Sciatic nerve (tissue), 2 donors: ENCODE measurements around the gene MOCS1. TPM values are rescaled to one million over a fixed set of nuclear protein-coding genes. Genes with fewer than 3 reads are reported as not detected.
"Not testable (repeated sequence)": the region's sequence is repeated elsewhere in the genome, so short reads cannot be mapped to it uniquely, and the experiment has no call there.

ENCODE experiments used
- ATAC-seq: fragments of 200-7000 bp; cut with Tn5 transposase; one replicate; pipeline ENCODE4 v1.9.1; 2020; ENCODE audit warnings: mild to moderate bottlenecking, moderate library complexity
- DNase-seq: peaks from one replicate; pipeline ENCODE4 v3.0.0-alpha.2; 2020; ENCODE audit warnings: low spot score
- intact Hi-C: fragments of 100-400 bp; cut with DNase I; formaldehyde crosslinking; loops from one replicate; pipeline ENCODE4 v1.14.2; 2022
- total RNA-seq: library from RNA; stranded (reverse); fragmentation: NEBNext Ultra II Directional; extraction: Animal tissue kit (Norgen Biotek cat#: 25700); gene quantifications from one replicate; pipeline ENCODE4 v1.2.1, GENCODE V29; 2021
- donor health status: DM: no; HTN: no; CAD: no.
- donor health status: DM: no; HTN: no; CAD: no.

The MOCS1 gene
- 37.3 TPM for total RNA-seq

DNA sequence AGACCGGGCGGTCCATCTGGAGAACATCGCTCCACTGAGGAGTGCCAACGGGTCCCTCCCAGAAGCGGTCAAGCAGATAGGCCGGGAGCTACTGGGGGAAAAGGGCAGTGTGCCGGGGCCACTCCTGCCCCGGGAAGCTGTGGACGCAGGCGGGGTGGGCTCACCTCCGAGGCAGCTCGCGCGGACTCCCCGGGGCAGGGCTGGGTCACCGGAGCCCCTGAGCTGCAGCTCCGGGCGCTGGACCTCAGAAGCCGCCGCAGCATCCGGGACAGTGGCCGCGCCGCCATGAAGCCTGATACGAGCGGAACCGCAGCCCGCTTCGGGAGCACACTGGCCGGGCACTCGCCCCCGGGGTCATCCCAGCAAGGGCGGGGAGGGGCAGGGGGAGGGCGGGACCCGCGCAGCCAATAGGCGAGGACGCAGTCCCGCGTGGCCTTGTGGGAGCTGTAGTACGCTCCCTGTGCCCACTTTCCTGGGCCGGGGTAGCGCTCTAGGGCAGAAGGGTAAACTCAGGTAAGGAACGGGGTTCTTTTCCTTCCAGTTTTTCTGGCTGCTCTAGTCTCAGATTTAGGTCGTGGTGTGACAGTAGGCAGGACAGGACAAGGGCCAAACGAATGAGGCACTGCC, at the start of gene MOCS1:
Gene MOCS1, minus strand, starts transcription at position 332 of the 627 bp plus-strand sequence. Its CDS starts 45 bp downstream, at position 287.
- ATAC-seq (peak; percentile 97), DNase-seq (peak; percentile 92)
- intact Hi-C loops: no loop called here

DNA sequence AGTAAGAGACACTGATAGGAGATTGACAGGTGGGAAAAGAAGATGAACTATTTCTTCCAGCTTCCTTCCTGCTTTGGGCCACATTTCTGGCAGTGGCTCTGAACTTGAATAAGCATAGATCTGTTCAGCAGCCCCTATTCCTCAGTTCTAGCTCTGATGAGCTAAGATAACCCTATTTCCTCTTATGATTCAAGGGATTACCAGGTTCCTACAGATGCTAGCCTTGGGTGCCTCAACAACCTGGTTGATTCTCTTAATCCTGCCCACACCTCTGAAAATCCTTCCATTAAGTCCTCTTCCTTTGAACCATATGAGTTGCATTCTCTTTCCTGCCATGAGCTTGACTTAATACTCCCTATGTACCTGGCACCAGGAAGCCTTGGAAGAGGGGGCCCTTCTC, 49.8 kb upstream of the MOCS1 start:
- intact Hi-C loops: no loop called here

DNA sequence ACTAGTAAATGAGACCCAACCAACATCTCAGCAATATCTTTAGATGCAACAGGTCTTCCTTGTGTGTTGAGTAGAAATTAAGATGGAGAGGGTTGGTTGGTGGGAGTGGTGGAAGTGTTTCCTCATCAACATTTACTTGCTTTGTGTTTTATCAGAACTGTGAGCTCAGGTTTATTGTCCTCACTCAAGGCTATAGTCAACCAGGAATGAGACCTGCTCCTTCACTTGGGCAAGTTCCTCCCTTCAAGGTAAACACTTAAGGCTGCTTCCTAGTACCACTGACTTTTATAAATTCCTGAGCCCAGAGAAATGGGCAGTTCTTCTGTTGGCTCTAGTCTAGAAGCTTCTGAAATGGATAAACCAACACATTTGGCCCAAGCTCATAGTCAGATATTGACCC, 48.9 kb upstream of the MOCS1 start:
- no peak for DNase-seq
- intact Hi-C loops: no loop called here
- ATAC-seq: no peak

More for the DNA sequence above, 49.8 kb upstream of the MOCS1 start:
- DNase-seq (no peak), ATAC-seq (no peak)

DNA sequence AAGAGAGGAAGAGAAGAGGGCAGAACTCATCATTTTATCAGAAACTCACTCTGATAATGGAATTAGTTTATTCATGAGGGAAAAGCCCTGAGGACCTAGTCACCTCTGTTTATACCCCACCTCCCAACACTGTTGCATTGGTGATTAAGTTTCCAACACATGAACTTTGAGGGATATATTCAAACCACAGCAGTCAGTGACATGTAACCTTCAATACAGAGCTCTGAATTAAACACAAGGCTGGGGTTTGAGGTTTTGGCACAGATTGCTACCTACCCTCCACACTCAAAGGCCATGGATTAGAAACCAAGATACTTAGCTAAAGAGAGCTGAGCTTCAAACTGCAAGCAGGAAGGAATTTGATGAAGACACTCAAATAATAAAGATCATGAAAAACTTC, 48.5 kb upstream of the MOCS1 start:
- intact Hi-C loops: no loop called here
- ATAC-seq: no peak
- DNase-seq: no peak

DNA sequence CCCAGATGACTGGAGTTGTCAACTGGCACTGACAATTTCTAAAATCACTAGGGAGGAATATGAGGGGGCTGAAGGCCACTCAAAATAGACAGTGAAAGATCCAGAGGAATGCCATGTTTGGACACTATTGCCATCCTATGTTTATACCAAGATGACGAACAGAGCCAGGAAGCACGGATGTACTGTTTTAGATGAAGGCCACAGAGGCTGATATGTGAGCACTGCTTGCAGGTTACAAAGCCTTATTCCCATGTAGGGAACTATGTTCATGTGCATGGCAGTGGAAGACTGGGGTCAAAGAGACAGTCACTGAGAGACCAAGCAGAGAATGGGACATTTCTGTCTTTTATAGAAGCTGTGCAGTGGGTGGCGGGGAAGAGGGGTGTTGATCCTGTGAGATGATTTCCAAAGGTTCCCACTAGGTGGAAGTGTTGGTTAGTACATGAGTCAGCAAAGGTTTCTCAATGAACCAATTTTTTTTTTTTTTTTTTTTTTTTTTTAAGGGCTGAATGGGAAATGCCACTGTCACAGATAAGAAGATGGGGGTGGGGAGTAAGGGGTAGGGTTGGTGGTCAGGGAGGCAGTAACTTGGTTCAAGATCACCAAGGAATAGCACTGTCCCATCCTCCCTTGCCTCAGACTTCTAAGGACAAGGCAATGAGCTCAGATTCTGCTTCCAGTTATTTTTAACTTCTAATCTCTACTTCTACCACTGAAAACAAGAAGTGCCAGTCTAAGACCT, 46.7 kb upstream of the MOCS1 start:
- intact Hi-C loops: no loop called here
- ATAC-seq: peak; percentile 86
- no peak for DNase-seq

DNA sequence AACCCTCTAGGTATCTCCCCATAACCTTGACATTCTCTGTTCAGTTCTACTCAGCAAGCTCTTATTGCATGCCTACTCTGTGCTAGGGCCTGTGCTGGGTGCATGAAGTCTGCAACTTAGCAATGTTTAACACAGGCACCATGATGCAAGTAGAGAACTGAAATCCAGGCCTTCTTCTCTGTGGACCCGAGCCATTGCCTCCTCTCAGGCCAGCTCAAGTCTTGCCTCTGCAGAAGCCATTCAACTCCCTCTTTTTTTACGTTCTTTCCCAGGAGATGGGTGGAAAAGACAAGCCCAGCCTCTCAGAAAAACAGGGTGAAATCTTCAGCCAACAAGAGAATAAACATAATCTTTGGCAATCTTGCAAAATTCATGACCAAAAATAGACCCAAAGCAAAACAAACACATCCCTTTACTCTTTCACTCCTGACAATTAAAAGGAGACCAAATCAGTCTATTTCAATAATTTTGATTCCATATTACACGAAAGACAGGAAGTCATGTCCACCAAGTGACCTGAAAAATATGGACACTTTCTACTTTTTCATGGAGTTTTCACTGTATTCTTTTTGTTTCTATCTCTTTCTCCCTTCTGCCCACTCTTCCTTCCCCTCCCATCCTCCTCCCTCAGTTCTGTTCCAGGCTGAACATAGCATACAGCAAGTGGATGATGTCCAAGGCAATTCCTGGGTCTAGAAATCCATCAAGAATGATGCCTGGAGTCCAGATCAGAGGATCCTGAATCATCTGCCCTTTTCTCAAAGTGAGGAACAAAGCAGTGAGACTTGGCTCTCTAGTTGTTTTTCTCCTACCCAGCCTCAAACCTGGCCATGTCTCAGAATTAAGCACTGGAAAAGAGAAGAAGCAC, 45.4 kb upstream of the MOCS1 start:
- no peak for DNase-seq

DNA sequence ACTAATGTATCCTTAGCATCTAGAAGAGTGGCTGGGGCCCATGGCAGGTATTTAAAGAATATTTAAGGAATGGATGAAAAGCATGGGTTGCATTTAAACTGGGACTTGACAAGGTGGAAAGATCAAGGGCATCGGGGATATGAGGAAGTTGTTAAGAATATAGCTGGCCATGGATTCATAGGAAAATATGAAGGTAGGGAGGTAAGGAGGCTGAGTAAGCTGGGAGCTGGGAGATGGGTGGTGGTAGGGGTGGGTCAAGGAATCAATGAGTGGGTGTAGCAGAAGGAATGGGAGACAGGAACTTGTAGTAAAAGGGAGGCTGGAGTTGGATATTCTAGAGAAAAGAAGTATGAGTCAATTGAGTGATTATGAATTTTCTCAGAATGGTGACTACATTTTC, 44.0 kb upstream of the MOCS1 start:
- DNase-seq: no peak

More for the DNA sequence above, 45.4 kb upstream of the MOCS1 start:
- intact Hi-C loops: no loop called here
- peak; percentile 78 for ATAC-seq

DNA sequence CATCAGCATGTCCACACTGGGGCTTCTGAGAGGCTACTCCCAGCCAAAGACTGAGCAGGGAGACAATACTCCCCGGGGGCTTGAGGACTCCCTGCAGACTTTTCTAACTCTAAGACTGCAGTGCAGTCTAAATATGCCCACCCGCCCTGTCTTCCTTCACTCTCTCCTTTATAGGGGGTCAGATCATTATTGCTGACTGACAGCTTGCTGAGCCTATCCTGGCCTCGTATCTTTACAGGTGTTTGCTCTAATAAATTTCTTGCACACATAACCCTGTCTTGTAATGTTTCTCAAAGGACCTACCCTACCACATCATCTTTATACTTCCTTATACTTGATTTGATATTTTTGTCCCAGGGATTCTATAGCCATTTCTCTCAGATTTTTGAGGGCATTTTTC, 39.4 kb upstream of the MOCS1 start:
- intact Hi-C loops: no loop called here
- DNase-seq (no peak), ATAC-seq (no peak)

More for the DNA sequence above, 44.0 kb upstream of the MOCS1 start:
- intact Hi-C loops: no loop called here
- ATAC-seq: no peak

DNA sequence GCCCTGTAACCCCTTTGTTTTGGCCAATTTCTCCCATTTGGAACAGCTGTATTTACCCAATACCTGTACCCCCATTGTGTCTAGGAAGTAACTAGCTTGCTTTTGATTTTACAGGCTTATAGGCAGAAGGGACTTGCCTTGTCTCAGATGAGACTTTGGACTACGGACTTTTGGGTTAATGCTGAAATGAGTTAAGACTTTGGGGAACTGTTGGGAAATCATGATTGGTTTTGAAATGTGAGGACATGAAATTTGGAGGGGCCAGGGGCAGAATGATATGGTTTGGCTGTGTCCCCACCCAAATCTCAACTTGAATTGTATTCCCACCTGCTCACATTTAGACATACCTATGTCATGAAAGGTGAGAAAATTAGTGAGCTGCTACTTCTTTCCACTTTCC, 38.5 kb upstream of the MOCS1 start:
- DNase-seq, ATAC-seq, intact Hi-C loops: not testable (repeated sequence)

DNA sequence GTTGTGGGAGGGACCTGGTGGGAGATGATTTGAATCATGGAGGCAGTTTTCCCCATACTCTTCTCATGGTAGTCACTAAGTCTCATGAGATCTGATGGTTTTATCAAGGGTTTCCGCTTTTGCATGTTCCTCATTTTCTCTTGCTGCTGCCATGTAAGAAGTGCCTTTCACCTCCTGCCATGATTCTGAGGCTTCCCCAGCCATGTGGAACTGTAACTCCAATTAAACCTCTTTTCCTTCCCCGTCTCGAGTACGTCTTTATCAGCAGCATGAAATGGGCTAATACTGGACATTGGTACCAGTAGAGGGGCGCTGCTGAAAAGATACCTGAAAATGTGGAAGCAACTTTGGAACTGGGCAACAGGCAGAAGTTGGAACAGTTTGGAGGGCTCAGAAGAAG, 36.9 kb upstream of the MOCS1 start:
- DNase-seq, intact Hi-C loops, ATAC-seq: not testable (repeated sequence)

DNA sequence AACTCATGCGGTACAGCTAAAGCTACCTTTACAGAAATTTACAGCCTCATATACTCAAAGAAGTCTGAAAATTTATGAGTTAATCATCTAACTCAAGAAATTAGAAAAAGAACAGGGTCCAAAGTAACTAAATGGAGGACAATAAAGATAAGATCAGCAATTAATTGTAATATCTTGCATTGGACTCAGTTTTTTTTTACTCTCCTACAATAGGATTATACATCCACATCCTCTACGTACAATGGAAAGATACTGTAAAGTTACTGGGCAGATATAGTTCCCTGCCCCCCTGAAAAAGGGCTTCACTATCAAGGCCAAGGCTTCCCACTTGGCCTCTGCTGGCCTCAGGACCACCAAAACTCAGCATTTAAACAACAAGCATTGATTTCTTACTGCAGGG, 31.5 kb upstream of the MOCS1 start:
- intact Hi-C loops: no loop called here
- ATAC-seq (no peak), DNase-seq (no peak)

DNA sequence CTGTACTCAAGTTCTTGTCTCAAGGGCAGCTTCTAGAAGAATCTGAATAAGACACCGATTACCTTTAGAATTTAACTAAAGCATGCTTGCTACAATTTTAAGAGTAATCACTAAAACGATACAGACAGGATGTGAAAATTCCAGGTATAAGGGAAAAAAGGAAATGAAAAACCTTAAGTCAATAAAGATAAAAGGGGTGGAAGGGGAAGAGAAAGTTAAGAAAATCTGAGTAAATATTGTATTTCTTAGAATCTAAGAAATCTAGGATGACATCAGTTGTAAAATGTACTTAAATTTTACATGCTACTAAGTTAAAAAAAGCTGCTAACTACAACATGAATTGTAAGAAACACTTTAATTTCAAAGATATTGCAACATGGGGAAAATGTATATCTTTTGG, 30.3 kb upstream of the MOCS1 start:
- intact Hi-C loops: no loop called here
- DNase-seq: no peak
- no peak for ATAC-seq

DNA sequence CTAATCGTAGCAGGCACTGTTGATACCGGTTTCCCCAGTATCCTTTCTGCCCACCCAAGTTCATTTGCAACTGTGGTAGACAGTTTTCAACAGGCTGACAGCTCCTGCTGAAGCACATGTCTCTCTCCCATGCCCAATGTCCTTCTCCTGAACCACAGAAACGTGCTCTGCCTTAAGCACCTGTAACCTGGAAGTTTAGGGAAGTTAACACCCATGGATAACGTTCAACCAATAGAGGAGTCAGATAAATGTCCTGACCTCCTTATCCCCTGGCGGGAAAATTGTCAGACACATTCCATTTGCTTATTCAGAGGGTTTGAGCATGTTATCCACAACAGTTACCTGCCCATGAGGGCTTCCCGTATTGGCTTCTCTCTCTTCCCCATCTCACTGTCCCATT, 29.8 kb upstream of the MOCS1 start:
- ATAC-seq (no peak), DNase-seq (no peak)
- intact Hi-C loops: no loop called here

DNA sequence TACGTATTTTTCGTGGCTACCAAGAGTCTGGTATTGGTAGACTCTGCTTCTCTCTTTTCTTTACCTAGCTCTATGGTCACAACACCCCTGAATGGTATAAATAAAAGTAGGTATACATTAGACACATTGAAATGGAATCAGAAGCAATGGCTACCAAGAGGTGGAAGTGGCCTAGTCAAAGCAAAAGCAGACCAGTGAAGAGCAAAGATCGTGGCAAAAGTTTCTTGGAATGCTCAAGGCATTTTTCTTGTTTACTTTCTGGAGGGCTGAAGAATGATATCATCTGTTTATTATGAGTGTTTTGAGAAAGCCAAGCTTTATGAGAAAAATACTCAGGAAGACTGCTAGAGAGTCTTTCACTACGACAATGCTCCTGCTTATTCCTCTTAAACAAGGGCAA, 28.6 kb upstream of the MOCS1 start:
- no peak for DNase-seq
- peak; percentile 68 for ATAC-seq

DNA sequence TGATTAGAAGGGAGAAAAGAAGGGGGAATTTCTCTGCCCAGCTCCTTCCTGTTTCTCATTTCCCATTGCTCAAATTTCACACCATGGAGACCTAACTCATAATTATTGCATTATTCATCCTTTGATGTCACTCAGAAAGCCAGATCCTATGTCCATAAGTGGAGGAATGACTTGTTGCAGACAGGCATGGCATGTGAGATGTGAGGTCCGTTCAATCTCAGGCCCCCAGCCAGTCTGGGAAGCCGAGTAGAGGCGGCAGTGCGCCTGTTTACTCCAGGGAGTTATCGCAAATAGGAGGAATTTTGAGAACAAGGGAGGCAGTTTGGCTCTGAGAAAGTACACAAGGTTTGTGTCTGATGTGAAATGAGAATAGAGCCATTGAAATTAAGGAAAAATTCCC, 26.9 kb upstream of the MOCS1 start:
- intact Hi-C loops: no loop called here
- ATAC-seq (peak; percentile 88), DNase-seq (no peak)

More for the DNA sequence above, 28.6 kb upstream of the MOCS1 start:
- intact Hi-C loops: no loop called here

DNA sequence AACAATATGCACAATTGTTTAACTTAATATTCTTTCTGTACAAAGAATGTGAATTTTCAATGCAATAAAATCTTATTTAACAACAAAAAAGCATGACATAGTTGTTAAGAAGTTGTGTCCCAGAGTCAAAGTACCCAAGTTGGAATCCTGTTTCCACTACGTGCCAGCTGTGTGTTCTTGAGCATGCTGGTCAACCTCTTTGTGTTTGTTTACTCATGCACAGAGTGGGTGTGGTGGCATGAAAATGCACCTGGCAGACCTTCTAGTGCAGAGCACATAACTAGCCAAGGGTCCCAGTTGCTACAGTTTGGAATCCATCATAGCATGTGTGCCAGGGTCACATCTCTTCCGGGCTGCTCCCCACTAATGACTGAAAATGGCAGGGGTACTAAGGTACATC, 24.7 kb upstream of the MOCS1 start:
- intact Hi-C loops: no loop called here
- DNase-seq: no peak
- ATAC-seq: no peak

DNA sequence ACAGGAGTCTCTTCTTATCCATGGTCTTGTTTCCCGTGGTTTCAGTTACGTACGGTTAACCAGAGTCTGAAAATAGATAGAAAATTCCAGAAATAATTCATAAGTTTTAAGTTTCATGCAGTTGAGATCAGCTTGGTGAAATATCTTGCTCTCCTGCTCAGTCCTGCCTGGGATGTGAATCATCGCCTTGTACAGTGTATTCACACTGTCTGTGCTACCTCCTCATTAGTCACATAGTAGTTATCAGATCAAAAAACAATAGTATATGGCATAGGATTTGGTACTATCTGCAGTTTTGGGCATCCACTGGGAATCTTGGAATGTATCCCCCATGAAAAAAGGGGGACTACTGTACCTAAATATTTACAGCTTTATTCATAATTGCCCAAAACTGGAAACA, 22.7 kb upstream of the MOCS1 start:
- intact Hi-C loops: no loop called here
- ATAC-seq (no peak), DNase-seq (no peak)

DNA sequence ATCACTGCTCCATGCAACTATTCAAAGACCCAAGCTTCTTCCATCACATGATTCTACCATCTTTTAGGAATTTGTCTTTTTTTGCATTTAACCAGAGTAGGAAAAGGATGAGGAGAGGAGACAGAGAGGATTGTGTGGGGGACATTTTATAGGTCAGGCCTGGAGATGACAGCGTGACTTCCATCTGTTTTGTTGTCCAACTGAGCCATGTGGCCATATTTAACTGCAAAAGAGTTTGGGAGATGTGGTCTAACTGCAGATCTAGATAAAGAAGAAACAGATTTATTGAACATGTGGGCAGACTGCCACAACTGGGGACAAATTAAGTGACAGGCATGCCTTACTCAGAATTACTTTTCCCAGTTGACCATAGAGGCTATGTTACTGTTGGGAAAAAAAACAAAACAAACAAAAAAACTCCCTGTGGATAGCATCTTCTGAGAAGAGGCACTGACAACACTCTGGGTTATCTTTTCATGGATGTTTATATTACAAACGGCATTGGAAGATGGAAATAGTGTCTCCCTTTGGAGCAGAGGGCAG, 18.9 kb upstream of the MOCS1 start:
- ATAC-seq (no peak), DNase-seq (no peak)
- intact Hi-C loops: no loop called here

DNA sequence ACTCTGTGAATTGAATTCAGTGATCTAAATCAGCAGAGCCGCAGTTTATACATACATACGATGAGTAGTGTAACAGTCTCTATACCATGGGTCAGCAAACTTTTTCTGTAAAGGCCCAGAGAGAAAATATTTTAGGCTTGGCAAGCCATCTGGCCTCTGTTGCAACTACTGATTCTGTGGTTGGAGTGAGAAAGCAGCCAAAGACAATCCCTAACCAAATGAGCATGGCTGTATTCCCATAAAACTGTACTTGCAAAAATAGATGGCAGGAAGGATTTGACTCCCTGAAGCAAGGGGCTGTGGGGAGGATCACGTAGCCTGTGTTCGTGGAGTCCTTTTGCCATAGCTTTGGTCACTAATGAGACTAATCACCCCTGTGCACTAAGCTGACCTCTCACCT, 17.9 kb upstream of the MOCS1 start:
- peak; percentile 93 for ATAC-seq
- intact Hi-C loops: no loop called here
- DNase-seq: no peak

DNA sequence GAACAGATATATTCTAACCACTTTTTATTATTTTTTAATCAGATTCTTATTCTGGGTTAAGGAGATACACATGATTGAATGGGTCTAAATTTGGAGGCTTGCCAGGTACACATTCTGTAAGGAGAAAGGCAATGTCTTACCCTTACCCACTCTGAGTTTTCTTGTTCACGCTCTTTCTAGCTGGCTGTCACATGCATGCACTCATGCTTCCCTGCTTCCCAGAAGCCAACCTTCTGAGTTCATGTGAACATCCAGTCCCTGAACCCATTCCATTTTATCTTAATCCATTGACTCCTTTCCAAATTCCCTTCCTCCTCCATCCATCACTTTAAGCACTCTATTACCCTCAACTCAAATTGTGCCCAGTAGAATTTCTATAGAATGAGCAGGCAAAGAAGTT, 17.5 kb upstream of the MOCS1 start:
- intact Hi-C loops: no loop called here
- no peak for DNase-seq
- ATAC-seq: peak; percentile 90
